Type B pancreatic cell (in vitro differentiated cells): ENCODE measurements around the gene MYO1E. TPM values are rescaled to one million over a fixed set of nuclear protein-coding genes. Genes with fewer than 3 reads are reported as not detected.

Experiments
- DNase-seq: peaks from one replicate; pipeline ENCODE4 v3.0.0; 2021; ENCODE audit warnings: mixed read lengths; ENCODE audit not compliant: unreplicated experiment; ENCODE audit errors: extremely low spot score
- H3K27ac Mint-ChIP-seq: 2 replicates; pipeline ENCODE4 v1.8.0; 2021; ENCODE audit warnings: mild to moderate bottlenecking, mixed read lengths
- H3K27me3 Mint-ChIP-seq: 2 replicates; pipeline ENCODE4 v1.8.0; 2021; ENCODE audit warnings: mixed read lengths
- H3K36me3 Mint-ChIP-seq: 2 replicates; pipeline ENCODE4 v1.8.0; 2021; ENCODE audit warnings: mixed read lengths
- H3K4me1 Mint-ChIP-seq: one replicate; pipeline ENCODE4 v1.8.0; 2021; ENCODE audit warnings: mixed read lengths; ENCODE audit not compliant: unreplicated experiment
- H3K4me3 Mint-ChIP-seq: 2 replicates; pipeline ENCODE4 v1.8.0; 2021; ENCODE audit warnings: mild to moderate bottlenecking, mixed read lengths
- H3K9me3 Mint-ChIP-seq: 2 replicates; pipeline ENCODE4 v1.8.0; 2021; ENCODE audit warnings: mixed read lengths
- total RNA-seq: library from RNA; stranded (reverse); gene quantifications from 2 replicates; pipeline ENCODE4 v1.2.1, GENCODE V29; 2021; ENCODE audit warnings: low replicate concordance
- TF ChIP-seq, protein P1 (sequence below): fragments of 200-600 bp; sonication (generic); conservative IDR thresholded peaks from 2 replicates; pipeline ENCODE4 v1.5.0; 2021; ENCODE audit warnings: antibody characterized with exemption, mild to moderate bottlenecking

Gene MYO1E
- total RNA-seq, 1 donor from 2014 or later, result 55.6 TPM

DNA sequence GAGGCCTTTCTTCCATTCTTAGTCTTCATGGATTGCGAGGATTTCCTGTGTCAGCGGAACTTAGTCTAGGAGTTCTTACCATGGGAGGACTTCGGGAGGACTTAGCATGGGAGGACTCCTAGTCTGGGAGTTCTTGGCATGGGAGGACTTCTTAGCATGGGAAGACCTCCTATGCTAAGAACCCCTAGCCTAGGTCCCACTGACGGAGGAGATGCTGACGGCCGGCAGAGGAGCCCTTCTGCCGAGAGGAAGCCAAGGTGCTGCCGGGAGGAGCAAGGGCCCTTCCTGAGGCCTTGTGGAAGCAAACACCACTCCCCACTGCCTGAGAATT is 201.6 kb downstream of the MYO1E start:
- DNase-seq, result no peak
- H3K4me1 Mint-ChIP-seq, result peaks cover 14% of the 10 kb centered on the region
- H3K9me3 Mint-ChIP-seq, result no peaks in the 10 kb centered on the region
- no peaks in the 10 kb centered on the region for H3K27me3 Mint-ChIP-seq
- H3K4me3 Mint-ChIP-seq, result no peak overlapping the region
- H3K36me3 Mint-ChIP-seq, result peaks cover 16% of the 10 kb centered on the region
- H3K27ac Mint-ChIP-seq, result no peak overlapping the region
- TF ChIP-seq, protein P1, sequence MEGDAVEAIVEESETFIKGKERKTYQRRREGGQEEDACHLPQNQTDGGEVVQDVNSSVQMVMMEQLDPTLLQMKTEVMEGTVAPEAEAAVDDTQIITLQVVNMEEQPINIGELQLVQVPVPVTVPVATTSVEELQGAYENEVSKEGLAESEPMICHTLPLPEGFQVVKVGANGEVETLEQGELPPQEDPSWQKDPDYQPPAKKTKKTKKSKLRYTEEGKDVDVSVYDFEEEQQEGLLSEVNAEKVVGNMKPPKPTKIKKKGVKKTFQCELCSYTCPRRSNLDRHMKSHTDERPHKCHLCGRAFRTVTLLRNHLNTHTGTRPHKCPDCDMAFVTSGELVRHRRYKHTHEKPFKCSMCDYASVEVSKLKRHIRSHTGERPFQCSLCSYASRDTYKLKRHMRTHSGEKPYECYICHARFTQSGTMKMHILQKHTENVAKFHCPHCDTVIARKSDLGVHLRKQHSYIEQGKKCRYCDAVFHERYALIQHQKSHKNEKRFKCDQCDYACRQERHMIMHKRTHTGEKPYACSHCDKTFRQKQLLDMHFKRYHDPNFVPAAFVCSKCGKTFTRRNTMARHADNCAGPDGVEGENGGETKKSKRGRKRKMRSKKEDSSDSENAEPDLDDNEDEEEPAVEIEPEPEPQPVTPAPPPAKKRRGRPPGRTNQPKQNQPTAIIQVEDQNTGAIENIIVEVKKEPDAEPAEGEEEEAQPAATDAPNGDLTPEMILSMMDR, result no peak

DNA sequence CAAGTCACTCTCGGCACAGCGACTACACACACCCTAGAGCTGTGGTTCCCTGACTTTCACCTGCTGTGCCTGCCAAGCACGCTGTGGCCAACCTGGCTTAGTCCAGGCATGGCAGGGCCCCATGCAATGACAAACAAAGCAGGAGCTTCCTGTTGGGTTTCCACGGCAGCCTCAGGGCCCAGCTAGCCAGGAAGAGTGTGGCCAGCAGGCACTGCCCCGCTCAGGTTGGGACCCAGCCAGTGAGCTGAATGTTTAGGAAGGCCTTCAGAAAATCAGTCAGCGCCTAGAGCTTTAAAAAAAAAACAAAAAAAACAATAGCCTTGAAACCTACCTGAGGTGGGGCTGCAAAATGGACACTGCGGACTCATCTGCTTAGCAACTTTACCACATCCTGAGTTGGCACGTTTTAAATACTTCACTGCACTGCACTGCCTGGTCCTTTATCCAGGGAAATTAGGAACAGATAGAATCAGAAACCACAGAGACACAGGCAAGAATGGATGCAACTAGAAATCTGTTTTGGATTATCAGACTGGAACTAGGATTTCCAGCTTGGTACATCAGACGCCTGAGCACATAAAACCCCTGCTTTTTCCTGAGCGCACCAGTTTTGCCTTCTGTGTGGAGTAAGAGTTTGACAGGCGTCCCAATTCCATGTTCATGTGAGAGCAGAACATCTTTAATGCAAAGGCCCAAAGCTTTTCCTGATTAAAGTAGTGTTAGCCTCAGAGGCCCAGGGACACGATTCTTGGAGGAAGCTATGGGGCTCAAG is 202.2 kb downstream of the MYO1E start:
- Mint-ChIP-seq H3K36me3 (peaks cover 21% of the 10 kb centered on the region), H3K4me1 (peaks cover 19% of the 10 kb centered on the region), H3K27me3 (no peaks in the 10 kb centered on the region), H3K4me3 (no peak overlapping the region), H3K9me3 (no peaks in the 10 kb centered on the region), H3K27ac (no peak overlapping the region)
- TF ChIP-seq, protein P1, result no peak
- DNase-seq, result no peak

DNA sequence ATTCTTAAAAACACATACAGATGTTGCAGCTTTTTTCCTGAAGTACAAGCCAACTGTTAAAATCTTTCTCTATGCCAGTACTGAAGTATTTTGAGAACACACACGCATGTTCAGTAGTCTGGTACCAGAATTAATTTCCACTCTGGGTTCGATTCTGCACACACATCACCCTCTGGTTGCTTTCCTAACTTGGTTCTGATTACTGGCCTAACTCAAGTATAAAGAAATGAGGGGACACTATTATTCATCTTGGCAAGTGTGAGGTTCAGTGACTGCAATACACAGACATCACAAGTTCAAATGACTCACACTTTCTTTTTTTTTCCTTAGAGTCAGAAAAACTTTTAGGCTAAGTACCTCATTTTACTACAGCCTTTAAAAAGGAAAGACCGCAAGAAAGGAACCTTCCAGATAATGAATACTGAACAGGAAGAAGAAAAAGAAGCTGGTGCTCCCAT is 203.4 kb downstream of the MYO1E start:
- TF ChIP-seq, protein P1, result no peak
- no peaks in the 10 kb centered on the region for H3K27me3 Mint-ChIP-seq
- peaks cover 19% of the 10 kb centered on the region for H3K4me1 Mint-ChIP-seq
- no peak overlapping the region for H3K4me3 Mint-ChIP-seq
- H3K9me3 Mint-ChIP-seq, result no peaks in the 10 kb centered on the region
- peaks cover 25% of the 10 kb centered on the region for H3K36me3 Mint-ChIP-seq
- no peak overlapping the region for H3K27ac Mint-ChIP-seq
- DNase-seq, result no peak

DNA sequence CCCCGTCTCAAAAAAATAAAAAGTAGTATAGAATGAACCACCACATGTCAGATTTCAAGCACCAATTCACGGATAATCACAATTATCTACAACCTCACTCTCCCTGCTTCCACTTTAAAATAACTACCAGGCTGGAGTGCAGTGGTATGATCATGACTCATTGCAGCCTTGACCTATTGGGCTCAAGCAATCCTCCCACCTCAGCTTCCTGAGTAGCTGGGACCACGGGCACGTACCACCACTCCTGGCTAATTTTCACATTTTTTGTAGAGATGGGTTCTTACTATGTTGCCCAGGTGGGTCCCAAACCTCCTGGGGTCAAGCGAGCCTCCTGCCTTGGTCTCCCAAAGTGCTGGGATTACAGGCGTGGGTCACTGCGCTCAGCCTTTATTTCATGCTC is 204.1 kb downstream of the MYO1E start:
- no peak overlapping the region for H3K4me3 Mint-ChIP-seq
- no peak for DNase-seq
- H3K36me3 Mint-ChIP-seq, result peaks cover 21% of the 10 kb centered on the region
- TF ChIP-seq, protein P1, result no peak
- H3K9me3 Mint-ChIP-seq, result no peaks in the 10 kb centered on the region
- H3K27me3 Mint-ChIP-seq, result no peaks in the 10 kb centered on the region
- H3K27ac Mint-ChIP-seq, result no peak overlapping the region
- peaks cover 19% of the 10 kb centered on the region for H3K4me1 Mint-ChIP-seq

DNA sequence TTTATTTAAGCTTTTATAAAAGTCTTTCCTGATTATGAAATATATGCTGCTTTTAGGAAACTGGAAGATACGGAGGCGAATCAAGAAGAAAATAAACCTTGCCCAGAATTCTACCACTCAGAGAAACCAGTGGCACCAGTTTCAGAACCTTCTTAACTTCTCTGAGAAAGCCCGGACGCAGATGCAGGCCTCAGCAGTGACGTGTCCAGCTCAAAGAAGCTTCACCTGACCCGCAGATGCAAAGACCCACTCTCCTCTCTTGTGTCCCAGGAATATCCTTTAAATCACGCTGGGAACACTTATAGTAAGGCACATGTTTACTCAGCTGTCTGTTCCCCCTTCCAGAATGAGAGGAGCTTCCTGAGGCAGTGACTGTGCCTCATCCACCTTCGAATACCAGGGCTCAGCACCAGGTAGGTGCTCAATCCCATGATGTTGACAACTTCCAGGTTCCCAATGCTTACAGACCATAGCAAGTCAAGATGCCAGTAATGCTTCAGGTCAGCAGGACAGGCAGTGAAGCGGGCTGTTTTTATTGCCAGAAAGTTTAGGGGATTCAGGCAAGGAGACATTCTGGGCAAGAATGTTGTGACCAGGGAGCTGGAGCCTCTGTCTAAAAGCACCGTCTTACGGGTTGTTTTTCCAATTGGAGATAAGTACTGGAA is 205.9 kb downstream of the MYO1E start:
- Mint-ChIP-seq H3K4me3 (no peak overlapping the region), H3K27me3 (no peaks in the 10 kb centered on the region), H3K4me1 (peaks cover 19% of the 10 kb centered on the region), H3K9me3 (no peaks in the 10 kb centered on the region), H3K27ac (peak overlapping the region; percentile 32), H3K36me3 (peaks cover 26% of the 10 kb centered on the region)
- TF ChIP-seq, protein P1, result no peak
- DNase-seq, result no peak
